GM12878 (cell line): ENCODE results near the gene AFF2. TPM values are rescaled to one million over a fixed set of nuclear protein-coding genes. Genes with fewer than 3 reads are reported as not detected.

ENCODE experiments used
- ATAC-seq: fragments of 200-7000 bp; cut with Tn5 transposase; 3 replicates; pipeline ENCODE4 v1.9.1; 2020; ENCODE audit warnings: mild to moderate bottlenecking, moderate library complexity
- BruUV-seq: library from RNA; stranded (reverse); fragments of 400-500 nt; replicated peaks from 2 replicates; lab custom pipeline; 2021; lab: Mats Ljungman, UMichigan
- CTCF ChIA-PET: fragments of 300-600 bp; sonication (Branson Sonifier 250); formaldehyde crosslinking; extraction: SDS; loops from one replicate; lab custom pipeline; 2021; ENCODE audit warnings: inconsistent platforms; lab: Yijun Ruan, JAX
- POLR2A ChIA-PET: fragments of 350-600 bp; formaldehyde crosslinking; extraction: SDS; loops from one replicate; lab custom pipeline; 2021; ENCODE audit warnings: inconsistent platforms; lab: Charles Lee
- RAD21 ChIA-PET: fragments of 300-600 bp; sonication (Branson Sonifier 250); formaldehyde crosslinking; loops from one replicate; lab custom pipeline; 2023; ENCODE audit warnings: antibody characterized with exemption; ENCODE audit not compliant: unreplicated experiment; lab: Charles Lee
- SMC1A ChIA-PET: fragments of 300-600 bp; sonication (Branson Sonifier 250); formaldehyde crosslinking; loops from one replicate; lab custom pipeline; 2023; ENCODE audit not compliant: unreplicated experiment, uncharacterized antibody; lab: Charles Lee
- DNase-seq: peaks from one replicate; pipeline ENCODE4 v3.0.0-alpha.2; 2011; ENCODE audit warnings: low read depth, low spot score
- FAIRE-seq: peaks from 3 replicates; lab custom pipeline; 2011; peaks lifted over from hg19 to GRCh38; lab: Jason Lieb, UNC
- H2AFZ ChIP-seq: 2 replicates; pipeline ENCODE4 v1.6.0; 2011; ENCODE audit warnings: low read depth, low read length, control low read depth; ENCODE audit not compliant: control insufficient read depth
- H3K27ac ChIP-seq: 2 replicates; pipeline ENCODE4 v1.5.1; 2011; ENCODE audit warnings: control low read depth; ENCODE audit not compliant: control insufficient read depth, insufficient read depth
- H3K27me3 ChIP-seq, 2 experiments: replicated peaks in 1 of 2; 2 replicates each; pipeline versions ENCODE4 v1.6.0 to v1.6.1; 2011; ENCODE audit warnings: low read length in 1 of 2; ENCODE audit not compliant: control insufficient read depth in 2 of 2, insufficient read depth in 2 of 2
- H3K36me3 ChIP-seq, 2 experiments: 2 replicates each; pipeline ENCODE4 v1.5.1; 2011; ENCODE audit warnings: low read length in 1 of 2; ENCODE audit not compliant: control insufficient read depth in 2 of 2, insufficient read depth in 2 of 2
- H3K4me1 ChIP-seq: 2 replicates; pipeline ENCODE4 v1.6.1; 2011; ENCODE audit warnings: mild to moderate bottlenecking, low read length, moderate library complexity, mixed read lengths; ENCODE audit not compliant: control insufficient read depth, insufficient read depth
- H3K4me2 ChIP-seq: 2 replicates; pipeline ENCODE4 v1.6.0; 2011; ENCODE audit warnings: control low read depth; ENCODE audit not compliant: control insufficient read depth, insufficient read depth
- H3K4me3 ChIP-seq: fragments of 200-600 bp; sonication (generic); 2 replicates; pipeline ENCODE4 v1.5.1; 2016
- H3K79me2 ChIP-seq: 2 replicates; pipeline ENCODE4 v1.6.0; 2011; ENCODE audit warnings: low read length; ENCODE audit not compliant: control insufficient read depth, insufficient read depth
- H3K9ac ChIP-seq: 2 replicates; pipeline ENCODE4 v1.8.0; 2011; ENCODE audit warnings: low read length, control low read depth, mixed read lengths; ENCODE audit not compliant: control insufficient read depth, insufficient read depth
- H3K9me3 ChIP-seq: replicated peaks from 3 replicates; pipeline ENCODE4 v1.5.1; 2011; ENCODE audit warnings: mild to moderate bottlenecking, low read length; ENCODE audit not compliant: control insufficient read depth, insufficient read depth
- H4K20me1 ChIP-seq: 2 replicates; pipeline ENCODE4 v1.6.0; 2011; ENCODE audit not compliant: control insufficient read depth, insufficient read depth
- MEF2A ChIP-seq: IDR thresholded peaks from 2 replicates; pipeline ENCODE4 v1.6.1; 2011; ENCODE audit warnings: low read depth, mild to moderate bottlenecking, low read length, moderate library complexity; ENCODE audit not compliant: insufficient read depth
- MYB ChIP-seq: fragments of 150-350 bp; IDR thresholded peaks from 2 replicates; pipeline ENCODE4 v1.6.1; 2014; ENCODE audit warnings: mild to moderate bottlenecking, low read depth, low read length, borderline replicate concordance
- RCOR1 ChIP-seq: conservative IDR thresholded peaks from 2 replicates; pipeline ENCODE4 v1.6.1; 2012; ENCODE audit warnings: low read depth, low read length, improper control_type of control experiment
- SMAD1 ChIP-seq: fragments of 450-650 bp; IDR thresholded peaks from 2 replicates; pipeline ENCODE4 v1.6.1; 2018; ENCODE audit warnings: mild to moderate bottlenecking, low read depth; ENCODE audit not compliant: partially characterized antibody
- SMC3 ChIP-seq: IDR thresholded peaks from 2 replicates; pipeline ENCODE4 v1.6.1; 2011; ENCODE audit warnings: low read length, improper control_type of control experiment, borderline replicate concordance
- ZNF24 ChIP-seq: fragments of 450-650 bp; IDR thresholded peaks from 2 replicates; pipeline ENCODE4 v1.6.1; 2017; ENCODE audit warnings: antibody characterized with exemption, mild to moderate bottlenecking
- WGBS: methylation state at CpG from one replicate; pipeline ENCODE4 v1.1.6; 2016; ENCODE audit warnings: low lambda C conversion rate; ENCODE audit not compliant: insufficient replicate concordance, insufficient coverage; ENCODE audit errors: missing lambda C conversion rate; 5-methylcytosine and 5-hydroxymethylcytosine counted together
- in situ Hi-C: fragments of 300-500 bp; cut with MboI; formaldehyde crosslinking; loops from 9 replicates; pipeline ENCODE4 v1.14.3; 2018; ENCODE audit warnings: mixed read lengths
- intact Hi-C: fragments of 100-400 bp; cut with micrococcal nuclease; formaldehyde crosslinking; loops from one replicate; pipeline ENCODE4 v1.14.2; 2022; ENCODE audit not compliant: unreplicated experiment
- polyA plus RNA-seq, 11 experiments: library from polyadenylated mRNA; depleted of rRNA in 4 of 11; unstranded in 6 of 11; stranded (reverse) in 5 of 11; fragments of >200 nt; fragmentation: Nextera tagmentation in 4 of 11; fragmentation: Illumina TruSeq in 1 of 11; extraction: Ambion mirVana in 4 of 11; extraction: Trizol in 1 of 11; gene quantifications; 1 replicate in 1 of 11; 2 replicates in 10 of 11; pipeline versions ENCODE4 v1.2.1 to v1.2.3, GENCODE V29; 2011 to 2016; ENCODE audit warnings: inconsistent platforms in 2 of 11, missing spikeins in 2 of 11, low read depth in 1 of 11
- total RNA-seq, 4 experiments: library from RNA; depleted of rRNA in 3 of 4; stranded (reverse); fragments of >200 nt in 3 of 4; fragmentation: Illumina TruSeq in 1 of 4; extraction: Trizol in 1 of 4; gene quantifications; 2 replicates each; pipeline versions ENCODE4 v1.2.1 to v1.2.3, GENCODE V29; 2013 to 2021

AFF2 gene
- total and polyA plus RNA-seq, 10 of the 15 experiments (the other 5 are each of a cell fraction or from before 2014, with no cell fraction given) = under 0.01 to 0.03 TPM; not detected in 8

DNA sequence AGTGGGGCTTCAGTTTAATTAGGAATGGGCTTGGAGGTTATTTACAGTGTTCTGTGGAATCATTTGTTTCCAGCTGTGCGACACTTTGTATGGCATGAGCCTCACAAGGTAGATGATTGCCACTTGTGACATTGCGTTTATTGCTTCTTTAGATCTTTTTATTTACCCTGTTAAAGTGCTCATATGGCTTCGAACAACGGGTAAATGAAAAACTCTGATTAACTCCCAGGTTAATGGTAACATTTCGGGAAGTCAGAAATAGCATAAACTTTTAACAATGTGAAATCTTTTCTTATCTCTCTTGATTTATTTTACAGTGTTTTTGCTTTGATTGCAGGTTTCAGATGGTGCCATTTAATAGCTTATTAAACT lies 510.4 kb downstream of the AFF2 start (continued):
- TF ChIP-seq SMAD1 (no peak), MYB (no peak)

DNA sequence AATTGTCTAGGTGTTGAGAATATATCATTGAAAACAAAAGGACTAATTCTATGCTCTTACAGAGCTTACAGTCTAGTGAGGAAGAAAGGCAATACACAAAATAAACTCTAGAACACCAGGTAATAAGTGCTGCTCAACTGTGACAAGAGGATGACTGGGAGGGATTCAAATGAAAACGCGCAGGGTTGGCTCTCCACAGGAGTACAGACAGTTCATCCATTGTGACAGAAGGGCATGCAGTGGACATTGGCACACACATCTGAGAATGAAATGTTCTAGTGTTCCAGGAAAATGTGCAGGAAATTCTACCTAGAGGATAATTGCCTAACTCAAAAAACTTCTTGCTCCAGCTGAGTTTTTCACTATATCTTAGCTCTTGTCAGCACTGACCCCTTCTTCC lies 512.7 kb downstream of the AFF2 start:
- ChIA-PET CTCF (interaction anchor here (1.3 to 1.6 kb wide), 2 partner anchors 9 to 17 kb away, joined by 4 to 5 read pairs; no protein-coding TSS in a partner anchor), POLR2A (no interaction called here), SMC1A (interaction anchor here (1.2 kb wide), 1 partner anchor 9 kb away, joined by 3 read pairs; no protein-coding TSS in a partner anchor), RAD21 (interaction anchor here (1.5 kb wide), 1 partner anchor 9 kb away, joined by 3 read pairs; no protein-coding TSS in a partner anchor)
- intact Hi-C loops = no loop called here
- Histone ChIP-seq H3K79me2 (no peaks in the 10 kb centered on the region), H3K36me3 (no peaks in the 10 kb centered on the region), H3K4me3 (no peak overlapping the region), H3K27me3 (no peaks in the 10 kb centered on the region), H3K27ac (no peak overlapping the region), H3K4me2 (no peak overlapping the region), H4K20me1 (no peaks in the 10 kb centered on the region), H2AFZ (no peak overlapping the region), H3K9ac (no peak overlapping the region), H3K4me1 (no peaks in the 10 kb centered on the region), H3K9me3 (no peaks in the 10 kb centered on the region)
- TF ChIP-seq SMC3 = no peak
- TF ChIP-seq ZNF24 = no peak
- no peak for TF ChIP-seq RCOR1
- TF ChIP-seq MEF2A = no peak
- ATAC-seq (no peak), DNase-seq (no peak), FAIRE-seq (no peak)
- BruUV-seq = no TSS peak
- 100% methylated on average over 2 of the region's 2 CpGs for WGBS
- in situ Hi-C loops = no loop called here
